GM19468 (cell line): ENCODE results near the gene PTPRZ1.

Experiments used
- ATAC-seq: cut with Tn5 transposase; IDR thresholded peaks from one replicate; pipeline ENCODE4 v1.9.1; 2021; ENCODE audit warnings: mild to moderate bottlenecking, moderate library complexity, moderate number of reproducible peaks; ENCODE audit not compliant: unreplicated experiment; ENCODE audit errors: extremely low read depth

The PTPRZ1 gene

GRCh38 chr7:121945480-121946236 is 72.7 kb downstream of the PTPRZ1 start:
- ATAC-seq, result no peak

- no peak for ATAC-seq
These were observed 80.2 kb downstream of the PTPRZ1 start for GRCh38 chr7:121953164-121953563.

GRCh38 chr7:121953601-121954000 is 80.6 kb downstream of the PTPRZ1 start:
- no peak for ATAC-seq

GRCh38 chr7:121954803-121955202 is 81.8 kb downstream of the PTPRZ1 start:
- ATAC-seq, result no peak

GRCh38 chr7:121957626-121958025 is 84.7 kb downstream of the PTPRZ1 start:
- no peak for ATAC-seq

- no peak for ATAC-seq
These were observed 87.7 kb downstream of the PTPRZ1 start for GRCh38 chr7:121960678-121961077.

GRCh38 chr7:121961089-121961867 is 88.3 kb downstream of the PTPRZ1 start:
- no peak for ATAC-seq

GRCh38 chr7:121966276-121966934 is 93.4 kb downstream of the PTPRZ1 start:
- no peak for ATAC-seq

- ATAC-seq, result no peak
These were observed 94.0 kb downstream of the PTPRZ1 start for GRCh38 chr7:121966935-121967332.

GRCh38 chr7:121985476-121986030 is 112.6 kb downstream of the PTPRZ1 start:
- ATAC-seq, result no peak

GRCh38 chr7:121992068-121992467 is 119.1 kb downstream of the PTPRZ1 start:
- ATAC-seq, result no peak

GRCh38 chr7:121994625-121995410 is 121.9 kb downstream of the PTPRZ1 start:
- ATAC-seq, result peak; percentile 93

GRCh38 chr7:122006687-122007086 is 133.7 kb downstream of the PTPRZ1 start:
- ATAC-seq, result no peak

GRCh38 chr7:122010116-122010515 is 137.2 kb downstream of the PTPRZ1 start:
- ATAC-seq, result no peak

GRCh38 chr7:122013065-122013464 is 140.1 kb downstream of the PTPRZ1 start:
- ATAC-seq, result no peak

GRCh38 chr7:122013630-122014029 is 140.7 kb downstream of the PTPRZ1 start:
- ATAC-seq, result no peak

GRCh38 chr7:122014697-122015096 is 141.7 kb downstream of the PTPRZ1 start:
- ATAC-seq, result no peak

GRCh38 chr7:122018032-122018431 is 145.1 kb downstream of the PTPRZ1 start:
- no peak for ATAC-seq

- no peak for ATAC-seq
These were observed 154.1 kb downstream of the PTPRZ1 start for GRCh38 chr7:122027058-122027457.

- no peak for ATAC-seq
These were observed 160.7 kb downstream of the PTPRZ1 start for GRCh38 chr7:122033641-122034040.
